ENCODE results near the gene SEZ6L. TPM values are rescaled to one million over a fixed set of nuclear protein-coding genes. Genes with fewer than 3 reads are reported as not detected.

The SEZ6L gene
- total and polyA plus RNA-seq, 10 of the 15 experiments (the other 5 are each of a cell fraction or from before 2014, with no cell fraction given): not detected

- Histone ChIP-seq H3K4me2 (ENCODE audit: control insufficient read depth, insufficient read depth) (no peak overlapping the region), H3K79me2 (ENCODE audit: control insufficient read depth, insufficient read depth, low read length) (no peaks in the 10 kb centered on the region), H3K36me3 (ENCODE audit: control insufficient read depth in 2 of 2, insufficient read depth in 2 of 2, low read length in 1 of 2) (no peaks in the 10 kb centered on the region), H3K4me1 (ENCODE audit: control insufficient read depth, insufficient read depth, low read length) (no peaks in the 10 kb centered on the region), H3K27ac (ENCODE audit: control insufficient read depth, insufficient read depth) (no peak overlapping the region), H4K20me1 (ENCODE audit: control insufficient read depth, insufficient read depth) (no peaks in the 10 kb centered on the region), H3K9ac (ENCODE audit: control insufficient read depth, insufficient read depth, low read length) (no peak overlapping the region), H3K9me3 (replicated peaks; ENCODE audit: control insufficient read depth, insufficient read depth, low read length) (no peaks in the 10 kb centered on the region), H3K4me3 (no peak overlapping the region), H2AFZ (ENCODE audit: control insufficient read depth, low read depth, low read length) (no peak overlapping the region), H3K27me3 (replicated peaks in 1 of 2; ENCODE audit: control insufficient read depth in 2 of 2, insufficient read depth in 2 of 2, low read length in 1 of 2) (peaks cover 1 to 3% of the 10 kb centered on the region in 2 experiments; a peak in 3 of 4 replicates)
- no TSS peak for BruUV-seq (replicated peaks)
- RAD21 ChIA-PET (ENCODE audit: unreplicated experiment): no interaction called here
- SMC1A ChIA-PET (ENCODE audit: uncharacterized antibody, unreplicated experiment): no interaction called here
- ATAC-seq (no peak), DNase-seq (ENCODE audit: low read depth, low spot score) (no peak), FAIRE-seq (no peak)
- POLR2A ChIA-PET: no interaction called here
- CTCF ChIA-PET: no interaction called here
- intact Hi-C loops (cut with micrococcal nuclease; ENCODE audit: unreplicated experiment) (no loop called here), in situ Hi-C loops (cut with MboI) (no loop called here)
- 1% methylated on average over 4 of the region's 4 CpGs for WGBS (ENCODE audit: insufficient coverage, insufficient replicate concordance, low lambda C conversion rate, missing lambda C conversion rate)
- TF ChIP-seq NRF1 (conservative IDR thresholded peaks at IDR 0.05; ENCODE audit: low read depth, low read length): no peak
- TF ChIP-seq GATAD2B (conservative IDR thresholded peaks at IDR 0.05; ENCODE audit: low read depth): no peak
- TF ChIP-seq, protein P1, sequence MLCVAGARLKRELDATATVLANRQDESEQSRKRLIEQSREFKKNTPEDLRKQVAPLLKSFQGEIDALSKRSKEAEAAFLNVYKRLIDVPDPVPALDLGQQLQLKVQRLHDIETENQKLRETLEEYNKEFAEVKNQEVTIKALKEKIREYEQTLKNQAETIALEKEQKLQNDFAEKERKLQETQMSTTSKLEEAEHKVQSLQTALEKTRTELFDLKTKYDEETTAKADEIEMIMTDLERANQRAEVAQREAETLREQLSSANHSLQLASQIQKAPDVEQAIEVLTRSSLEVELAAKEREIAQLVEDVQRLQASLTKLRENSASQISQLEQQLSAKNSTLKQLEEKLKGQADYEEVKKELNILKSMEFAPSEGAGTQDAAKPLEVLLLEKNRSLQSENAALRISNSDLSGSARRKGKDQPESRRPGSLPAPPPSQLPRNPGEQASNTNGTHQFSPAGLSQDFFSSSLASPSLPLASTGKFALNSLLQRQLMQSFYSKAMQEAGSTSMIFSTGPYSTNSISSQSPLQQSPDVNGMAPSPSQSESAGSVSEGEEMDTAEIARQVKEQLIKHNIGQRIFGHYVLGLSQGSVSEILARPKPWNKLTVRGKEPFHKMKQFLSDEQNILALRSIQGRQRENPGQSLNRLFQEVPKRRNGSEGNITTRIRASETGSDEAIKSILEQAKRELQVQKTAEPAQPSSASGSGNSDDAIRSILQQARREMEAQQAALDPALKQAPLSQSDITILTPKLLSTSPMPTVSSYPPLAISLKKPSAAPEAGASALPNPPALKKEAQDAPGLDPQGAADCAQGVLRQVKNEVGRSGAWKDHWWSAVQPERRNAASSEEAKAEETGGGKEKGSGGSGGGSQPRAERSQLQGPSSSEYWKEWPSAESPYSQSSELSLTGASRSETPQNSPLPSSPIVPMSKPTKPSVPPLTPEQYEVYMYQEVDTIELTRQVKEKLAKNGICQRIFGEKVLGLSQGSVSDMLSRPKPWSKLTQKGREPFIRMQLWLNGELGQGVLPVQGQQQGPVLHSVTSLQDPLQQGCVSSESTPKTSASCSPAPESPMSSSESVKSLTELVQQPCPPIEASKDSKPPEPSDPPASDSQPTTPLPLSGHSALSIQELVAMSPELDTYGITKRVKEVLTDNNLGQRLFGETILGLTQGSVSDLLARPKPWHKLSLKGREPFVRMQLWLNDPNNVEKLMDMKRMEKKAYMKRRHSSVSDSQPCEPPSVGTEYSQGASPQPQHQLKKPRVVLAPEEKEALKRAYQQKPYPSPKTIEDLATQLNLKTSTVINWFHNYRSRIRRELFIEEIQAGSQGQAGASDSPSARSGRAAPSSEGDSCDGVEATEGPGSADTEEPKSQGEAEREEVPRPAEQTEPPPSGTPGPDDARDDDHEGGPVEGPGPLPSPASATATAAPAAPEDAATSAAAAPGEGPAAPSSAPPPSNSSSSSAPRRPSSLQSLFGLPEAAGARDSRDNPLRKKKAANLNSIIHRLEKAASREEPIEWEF (IDR thresholded peaks at IDR 0.05; ENCODE audit: insufficient replicate concordance, low read depth, low read length): no peak
- no peak for TF ChIP-seq PML (IDR thresholded peaks at IDR 0.05; ENCODE audit: low read length)
- TF ChIP-seq ZNF24 (IDR thresholded peaks at IDR 0.05): no peak
- TF ChIP-seq YY1 (IDR thresholded peaks at IDR 0.05; ENCODE audit: low read depth, low read length): no peak
- no peak for TF ChIP-seq RAD51 (IDR thresholded peaks at IDR 0.05)
- TF ChIP-seq TCF12 (IDR thresholded peaks at IDR 0.05; ENCODE audit: low read depth, low read length): no peak
- TF ChIP-seq, protein P2, sequence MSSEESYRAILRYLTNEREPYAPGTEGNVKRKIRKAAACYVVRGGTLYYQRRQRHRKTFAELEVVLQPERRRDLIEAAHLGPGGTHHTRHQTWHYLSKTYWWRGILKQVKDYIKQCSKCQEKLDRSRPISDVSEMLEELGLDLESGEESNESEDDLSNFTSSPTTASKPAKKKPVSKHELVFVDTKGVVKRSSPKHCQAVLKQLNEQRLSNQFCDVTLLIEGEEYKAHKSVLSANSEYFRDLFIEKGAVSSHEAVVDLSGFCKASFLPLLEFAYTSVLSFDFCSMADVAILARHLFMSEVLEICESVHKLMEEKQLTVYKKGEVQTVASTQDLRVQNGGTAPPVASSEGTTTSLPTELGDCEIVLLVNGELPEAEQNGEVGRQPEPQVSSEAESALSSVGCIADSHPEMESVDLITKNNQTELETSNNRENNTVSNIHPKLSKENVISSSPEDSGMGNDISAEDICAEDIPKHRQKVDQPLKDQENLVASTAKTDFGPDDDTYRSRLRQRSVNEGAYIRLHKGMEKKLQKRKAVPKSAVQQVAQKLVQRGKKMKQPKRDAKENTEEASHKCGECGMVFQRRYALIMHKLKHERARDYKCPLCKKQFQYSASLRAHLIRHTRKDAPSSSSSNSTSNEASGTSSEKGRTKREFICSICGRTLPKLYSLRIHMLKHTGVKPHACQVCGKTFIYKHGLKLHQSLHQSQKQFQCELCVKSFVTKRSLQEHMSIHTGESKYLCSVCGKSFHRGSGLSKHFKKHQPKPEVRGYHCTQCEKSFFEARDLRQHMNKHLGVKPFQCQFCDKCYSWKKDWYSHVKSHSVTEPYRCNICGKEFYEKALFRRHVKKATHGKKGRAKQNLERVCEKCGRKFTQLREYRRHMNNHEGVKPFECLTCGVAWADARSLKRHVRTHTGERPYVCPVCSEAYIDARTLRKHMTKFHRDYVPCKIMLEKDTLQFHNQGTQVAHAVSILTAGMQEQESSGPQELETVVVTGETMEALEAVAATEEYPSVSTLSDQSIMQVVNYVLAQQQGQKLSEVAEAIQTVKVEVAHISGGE (CRISPR knock-in tag; IDR thresholded peaks at IDR 0.05): no peak
- TF ChIP-seq NFIC (IDR thresholded peaks at IDR 0.05; ENCODE audit: low read depth, low read length): no peak
- TF ChIP-seq ETV6 (conservative IDR thresholded peaks at IDR 0.05 in 1 of 2, IDR thresholded peaks at IDR 0.05 in 1 of 2; ENCODE audit: borderline replicate concordance in 1 of 2, low read depth in 1 of 2): no peak
- TF ChIP-seq, protein P3, sequence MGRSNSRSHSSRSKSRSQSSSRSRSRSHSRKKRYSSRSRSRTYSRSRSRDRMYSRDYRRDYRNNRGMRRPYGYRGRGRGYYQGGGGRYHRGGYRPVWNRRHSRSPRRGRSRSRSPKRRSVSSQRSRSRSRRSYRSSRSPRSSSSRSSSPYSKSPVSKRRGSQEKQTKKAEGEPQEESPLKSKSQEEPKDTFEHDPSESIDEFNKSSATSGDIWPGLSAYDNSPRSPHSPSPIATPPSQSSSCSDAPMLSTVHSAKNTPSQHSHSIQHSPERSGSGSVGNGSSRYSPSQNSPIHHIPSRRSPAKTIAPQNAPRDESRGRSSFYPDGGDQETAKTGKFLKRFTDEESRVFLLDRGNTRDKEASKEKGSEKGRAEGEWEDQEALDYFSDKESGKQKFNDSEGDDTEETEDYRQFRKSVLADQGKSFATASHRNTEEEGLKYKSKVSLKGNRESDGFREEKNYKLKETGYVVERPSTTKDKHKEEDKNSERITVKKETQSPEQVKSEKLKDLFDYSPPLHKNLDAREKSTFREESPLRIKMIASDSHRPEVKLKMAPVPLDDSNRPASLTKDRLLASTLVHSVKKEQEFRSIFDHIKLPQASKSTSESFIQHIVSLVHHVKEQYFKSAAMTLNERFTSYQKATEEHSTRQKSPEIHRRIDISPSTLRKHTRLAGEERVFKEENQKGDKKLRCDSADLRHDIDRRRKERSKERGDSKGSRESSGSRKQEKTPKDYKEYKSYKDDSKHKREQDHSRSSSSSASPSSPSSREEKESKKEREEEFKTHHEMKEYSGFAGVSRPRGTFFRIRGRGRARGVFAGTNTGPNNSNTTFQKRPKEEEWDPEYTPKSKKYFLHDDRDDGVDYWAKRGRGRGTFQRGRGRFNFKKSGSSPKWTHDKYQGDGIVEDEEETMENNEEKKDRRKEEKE (IDR thresholded peaks at IDR 0.05): no peak
- no peak for TF ChIP-seq TBL1XR1 (IDR thresholded peaks at IDR 0.05; ENCODE audit: low read depth, low read length)
- no peak for TF ChIP-seq STAT3 (IDR thresholded peaks at IDR 0.05; ENCODE audit: low read depth, low read length)
Measured at GRCh38 chr22:26141831-26142230, 27.4 kb upstream of the SEZ6L start.
